ENCODE data around the gene MYCBP2.

- TF ChIP-seq CTCF (IDR thresholded peaks at IDR 0.05) (no peak), POLR2AphosphoS5 (IDR thresholded peaks at IDR 0.05) (peak; percentile 69 to 89 (median 75)), POLR2A (IDR thresholded peaks at IDR 0.05) (no peak)
Observed at GRCh38 chr13:77026861-77027621, 299.9 kb downstream of the MYCBP2 start, which contains the start of gene FBXL3.
